Smooth muscle cell (in vitro differentiated cells): ENCODE data around the gene KCNH6. TPM values are rescaled to one million over a fixed set of nuclear protein-coding genes. Genes with fewer than 3 reads are reported as not detected.

Experiments used
- DNase-seq: peaks from one replicate; lab custom pipeline; 2025; ENCODE audit not compliant: unreplicated experiment; lab: John Stamatoyannopoulos, UW
- H2AFZ ChIP-seq: fragments of 200-600 bp; sonication (generic); 2 replicates; pipeline ENCODE4 v1.6.0; 2016; ENCODE audit warnings: antibody characterized with exemption, low read depth, mild to moderate bottlenecking
- H3F3A ChIP-seq: fragments of 200-600 bp; sonication (generic); 2 replicates; pipeline ENCODE4 v1.6.0; 2017; ENCODE audit warnings: antibody characterized with exemption, low read depth
- H3K27ac ChIP-seq: fragments of 200-600 bp; sonication (generic); 2 replicates; pipeline ENCODE4 v1.5.1; 2016; ENCODE audit warnings: low read depth, mild to moderate bottlenecking
- H3K27me3 ChIP-seq: fragments of 200-600 bp; sonication (generic); 2 replicates; pipeline ENCODE4 v1.6.1; 2016; ENCODE audit warnings: low read depth, mild to moderate bottlenecking
- H3K36me3 ChIP-seq: fragments of 200-600 bp; sonication (generic); 2 replicates; pipeline ENCODE4 v1.5.1; 2016; ENCODE audit warnings: low read depth
- H3K4me1 ChIP-seq: fragments of 200-600 bp; sonication (generic); 2 replicates; pipeline ENCODE4 v1.5.1; 2016; ENCODE audit warnings: low read depth
- H3K4me2 ChIP-seq: fragments of 200-600 bp; sonication (generic); 2 replicates; pipeline ENCODE4 v1.6.0; 2016; ENCODE audit warnings: mild to moderate bottlenecking
- H3K4me3 ChIP-seq: fragments of 200-600 bp; sonication (generic); 2 replicates; pipeline ENCODE4 v1.5.1; 2016; ENCODE audit warnings: mild to moderate bottlenecking
- H3K79me2 ChIP-seq: fragments of 200-600 bp; sonication (generic); 2 replicates; pipeline ENCODE4 v1.6.0; 2016; ENCODE audit warnings: low read depth, mild to moderate bottlenecking
- H3K9ac ChIP-seq: fragments of 200-600 bp; sonication (generic); 2 replicates; pipeline ENCODE4 v1.6.0; 2016; ENCODE audit warnings: low read depth
- H3K9me3 ChIP-seq: fragments of 200-600 bp; sonication (generic); replicated peaks from 2 replicates; pipeline ENCODE4 v1.5.1; 2016; ENCODE audit warnings: low read depth
- H4K20me1 ChIP-seq: fragments of 200-600 bp; sonication (generic); 2 replicates; pipeline ENCODE4 v1.6.0; 2016; ENCODE audit warnings: low read depth
- WGBS: methylation state at CpG from one replicate; pipeline ENCODE4 v1.1.7; 2016; ENCODE audit warnings: low lambda C conversion rate; 5-methylcytosine and 5-hydroxymethylcytosine counted together
- polyA plus RNA-seq: library from polyadenylated mRNA; unstranded; fragments of >200 nt; fragmentation: Nextera tagmentation; extraction: Ambion mirVana; gene quantifications from 2 replicates; pipeline ENCODE4 v1.2.1, GENCODE V29; 2016
- total RNA-seq: library from RNA; depleted of rRNA; stranded (reverse); fragments of >200 nt; gene quantifications from 2 replicates; pipeline ENCODE4 v1.2.3, GENCODE V29; 2014
- TF ChIP-seq, protein P1 (sequence below): fragments of 200-600 bp; sonication (generic); IDR thresholded peaks from 2 replicates; pipeline ENCODE4 v1.5.1; 2017; ENCODE audit warnings: borderline replicate concordance, mild to moderate bottlenecking, antibody characterized with exemption; ENCODE audit not compliant: insufficient read depth, poor library complexity, severe bottlenecking

The KCNH6 gene
- total and polyA plus RNA-seq, 2 experiments from 2014 or later, result not detected

DNA sequence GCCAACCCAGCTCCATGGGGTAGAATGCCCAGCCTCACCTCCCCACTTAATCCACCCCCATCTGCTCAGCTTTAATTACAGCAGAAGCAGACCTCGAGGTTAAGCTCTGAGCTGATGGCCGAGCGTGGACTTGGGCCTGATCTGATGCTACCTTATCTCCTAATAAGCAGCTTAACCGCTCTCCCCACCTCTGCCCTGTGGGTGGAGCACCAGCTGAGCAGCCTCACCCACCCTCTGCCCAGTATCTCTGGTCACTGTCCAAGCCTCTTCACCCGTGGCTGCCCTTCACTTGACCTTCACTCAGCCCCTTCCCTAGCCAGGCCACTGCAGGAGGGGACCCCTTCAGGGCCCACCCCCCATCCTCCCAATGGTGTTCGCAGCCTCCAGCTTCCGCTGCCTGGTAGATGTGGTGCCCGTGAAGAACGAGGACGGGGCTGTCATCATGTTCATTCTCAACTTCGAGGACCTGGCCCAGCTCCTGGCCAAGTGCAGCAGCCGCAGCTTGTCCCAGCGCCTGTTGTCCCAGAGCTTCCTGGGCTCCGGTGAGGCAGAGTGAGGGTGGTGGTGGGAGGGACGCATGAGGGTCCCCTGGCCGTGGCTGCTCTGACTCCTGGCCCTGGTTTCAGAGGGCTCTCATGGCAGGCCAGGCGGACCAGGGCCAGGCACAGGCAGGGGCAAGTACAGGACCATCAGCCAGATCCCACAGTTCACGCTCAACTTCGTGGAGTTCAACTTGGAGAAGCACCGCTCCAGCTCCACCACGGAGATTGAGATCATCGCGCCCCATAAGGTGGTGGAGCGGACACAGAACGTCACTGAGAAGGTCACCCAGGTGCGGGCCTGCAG lies 6.8 kb downstream of the KCNH6 start:
- H3F3A ChIP-seq, result no peaks in the 10 kb centered on the region
- H3K27ac ChIP-seq, result no peak overlapping the region
- H3K27me3 ChIP-seq, result peaks cover 14% of the 10 kb centered on the region
- no peaks in the 10 kb centered on the region for H4K20me1 ChIP-seq
- H3K4me2 ChIP-seq, result no peak overlapping the region
- no peaks in the 10 kb centered on the region for H3K79me2 ChIP-seq
- no peaks in the 10 kb centered on the region for H3K4me1 ChIP-seq
- H3K36me3 ChIP-seq, result no peaks in the 10 kb centered on the region
- no peak overlapping the region for H2AFZ ChIP-seq
- H3K9me3 ChIP-seq, result no peaks in the 10 kb centered on the region
- no peak for DNase-seq
- no peak overlapping the region for H3K4me3 ChIP-seq
- 92% methylated on average over 26 of the region's 26 CpGs for WGBS
- TF ChIP-seq, protein P1, sequence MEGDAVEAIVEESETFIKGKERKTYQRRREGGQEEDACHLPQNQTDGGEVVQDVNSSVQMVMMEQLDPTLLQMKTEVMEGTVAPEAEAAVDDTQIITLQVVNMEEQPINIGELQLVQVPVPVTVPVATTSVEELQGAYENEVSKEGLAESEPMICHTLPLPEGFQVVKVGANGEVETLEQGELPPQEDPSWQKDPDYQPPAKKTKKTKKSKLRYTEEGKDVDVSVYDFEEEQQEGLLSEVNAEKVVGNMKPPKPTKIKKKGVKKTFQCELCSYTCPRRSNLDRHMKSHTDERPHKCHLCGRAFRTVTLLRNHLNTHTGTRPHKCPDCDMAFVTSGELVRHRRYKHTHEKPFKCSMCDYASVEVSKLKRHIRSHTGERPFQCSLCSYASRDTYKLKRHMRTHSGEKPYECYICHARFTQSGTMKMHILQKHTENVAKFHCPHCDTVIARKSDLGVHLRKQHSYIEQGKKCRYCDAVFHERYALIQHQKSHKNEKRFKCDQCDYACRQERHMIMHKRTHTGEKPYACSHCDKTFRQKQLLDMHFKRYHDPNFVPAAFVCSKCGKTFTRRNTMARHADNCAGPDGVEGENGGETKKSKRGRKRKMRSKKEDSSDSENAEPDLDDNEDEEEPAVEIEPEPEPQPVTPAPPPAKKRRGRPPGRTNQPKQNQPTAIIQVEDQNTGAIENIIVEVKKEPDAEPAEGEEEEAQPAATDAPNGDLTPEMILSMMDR, result no peak
- no peak overlapping the region for H3K9ac ChIP-seq

DNA sequence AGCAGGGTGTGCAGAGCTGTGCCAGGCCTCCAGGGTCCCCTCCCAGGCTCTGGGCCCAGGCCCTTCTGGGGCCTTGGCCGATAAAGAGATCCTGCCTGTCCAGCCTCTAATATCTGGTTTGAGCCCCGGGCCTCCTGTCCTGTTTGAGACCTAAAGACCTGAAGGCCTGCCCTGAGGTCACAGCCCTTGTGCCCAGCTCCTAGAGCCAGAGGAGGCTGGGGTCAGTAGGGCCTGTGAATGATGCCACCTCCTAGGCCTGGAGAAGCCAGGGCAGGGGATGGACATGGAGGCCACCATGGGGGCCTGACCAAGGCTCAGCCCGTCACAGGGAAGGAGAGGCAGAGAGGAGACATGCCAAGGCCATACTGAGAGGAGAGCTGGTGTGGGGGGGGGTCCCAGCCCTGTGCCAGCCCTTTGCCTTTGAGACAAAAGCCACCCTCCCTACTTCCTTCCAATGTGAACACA lies 7.4 kb downstream of the KCNH6 start:
- no peak overlapping the region for H3K4me2 ChIP-seq
- TF ChIP-seq, protein P1, result no peak
- no peaks in the 10 kb centered on the region for H3K79me2 ChIP-seq
- H3F3A ChIP-seq, result no peaks in the 10 kb centered on the region
- no peak overlapping the region for H3K27ac ChIP-seq
- H3K4me1 ChIP-seq, result no peaks in the 10 kb centered on the region
- H3K9me3 ChIP-seq, result no peaks in the 10 kb centered on the region
- no peak for DNase-seq
- WGBS, result 87% methylated on average over 3 of the region's 3 CpGs
- no peak overlapping the region for H3K9ac ChIP-seq
- no peaks in the 10 kb centered on the region for H3K36me3 ChIP-seq
- no peak overlapping the region for H2AFZ ChIP-seq
- H4K20me1 ChIP-seq, result no peaks in the 10 kb centered on the region
- H3K4me3 ChIP-seq, result no peak overlapping the region
- H3K27me3 ChIP-seq, result peaks cover 8% of the 10 kb centered on the region

DNA sequence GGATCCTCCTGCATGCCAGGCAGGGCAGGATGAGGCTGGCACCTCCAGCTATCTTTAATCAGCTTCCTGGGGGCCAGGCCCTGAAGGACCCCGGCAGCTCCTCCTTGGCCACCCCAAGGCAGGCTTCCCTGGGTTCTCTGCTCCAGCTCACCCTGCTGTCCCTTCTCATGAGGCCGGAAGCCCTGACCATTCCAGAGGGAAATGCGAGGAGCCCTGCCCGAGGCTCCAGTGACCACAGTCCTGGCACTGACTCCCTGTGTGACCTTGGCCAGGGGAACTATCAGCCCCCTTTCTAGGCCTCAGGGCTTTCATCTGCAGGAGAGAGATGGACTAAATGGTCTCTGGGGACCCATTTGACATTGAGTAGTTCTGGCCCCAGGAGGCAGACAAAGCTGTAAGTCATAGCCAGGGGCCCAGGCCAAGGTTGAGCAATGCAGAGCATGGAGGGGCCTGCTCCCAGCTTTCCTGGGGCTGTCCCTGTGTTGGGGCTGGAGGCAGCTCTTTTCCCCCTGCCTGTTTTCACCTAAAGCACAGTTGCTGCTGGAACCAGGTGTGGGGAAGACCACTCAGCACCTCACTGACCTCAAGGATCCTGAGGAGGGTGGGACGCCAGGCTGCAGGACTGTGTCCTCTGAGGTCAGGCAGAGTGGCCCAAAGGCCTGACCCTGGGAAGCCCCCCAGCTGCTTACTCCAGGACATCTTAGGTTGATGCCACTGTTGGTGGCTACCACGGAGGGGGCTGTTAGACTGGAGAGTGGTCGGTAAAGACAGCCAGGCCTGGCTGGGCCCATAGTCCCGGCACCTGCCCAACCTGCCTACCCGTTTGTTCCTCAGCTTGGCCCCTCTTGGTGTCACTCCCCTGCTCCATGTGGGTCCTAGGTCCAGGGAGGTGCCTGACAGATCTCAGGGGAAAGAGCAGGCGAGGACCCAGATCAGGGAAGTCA lies 8.1 kb downstream of the KCNH6 start:
- TF ChIP-seq, protein P1, result no peak
- Histone ChIP-seq H2AFZ (no peak overlapping the region), H3K79me2 (no peaks in the 10 kb centered on the region), H3K4me1 (no peaks in the 10 kb centered on the region), H3K9me3 (no peaks in the 10 kb centered on the region), H3K4me2 (no peak overlapping the region), H3K9ac (no peak overlapping the region), H4K20me1 (no peaks in the 10 kb centered on the region), H3F3A (no peaks in the 10 kb centered on the region), H3K27ac (no peak overlapping the region), H3K36me3 (no peaks in the 10 kb centered on the region), H3K27me3 (peaks cover 5% of the 10 kb centered on the region), H3K4me3 (no peak overlapping the region)
- DNase-seq, result no peak
- WGBS, result 88% methylated on average over 10 of the region's 10 CpGs
